Adipose tissue (tissue), 3 donors: ENCODE results near the gene SGPP1. TPM values are rescaled to one million over a fixed set of nuclear protein-coding genes. Genes with fewer than 3 reads are reported as not detected.
"Not testable (repeated sequence)": the region's sequence is repeated elsewhere in the genome, so short reads cannot be mapped to it uniquely, and the experiment has no call there.

Experiments used
- H3K27ac ChIP-seq: one replicate; pipeline ENCODE4 v1.5.1; 2013; ENCODE audit warnings: low read depth, low read length
- WGBS, 3 donors: extraction: QIAGEN DNeasy Blood & Tissue Kit; methylation state at CpG; one replicate each; pipeline ENCODE4 v1.1.7; 2013; 5-methylcytosine and 5-hydroxymethylcytosine counted together
- polyA plus RNA-seq, 3 donors: library from polyadenylated mRNA; stranded (reverse); fragments of 200-250 nt; gene quantifications; one replicate each; pipeline ENCODE4 v1.2.3, GENCODE V29; 2013
- donor health status: healthy with polysubstance abuse.
- donor health status: Bipolar disorder and iron deficiency.
- donor health status: healthy.

The SGPP1 gene
- polyA plus RNA-seq, 3 donors: 4.8 to 7.3 (median 7.0) TPM

DNA sequence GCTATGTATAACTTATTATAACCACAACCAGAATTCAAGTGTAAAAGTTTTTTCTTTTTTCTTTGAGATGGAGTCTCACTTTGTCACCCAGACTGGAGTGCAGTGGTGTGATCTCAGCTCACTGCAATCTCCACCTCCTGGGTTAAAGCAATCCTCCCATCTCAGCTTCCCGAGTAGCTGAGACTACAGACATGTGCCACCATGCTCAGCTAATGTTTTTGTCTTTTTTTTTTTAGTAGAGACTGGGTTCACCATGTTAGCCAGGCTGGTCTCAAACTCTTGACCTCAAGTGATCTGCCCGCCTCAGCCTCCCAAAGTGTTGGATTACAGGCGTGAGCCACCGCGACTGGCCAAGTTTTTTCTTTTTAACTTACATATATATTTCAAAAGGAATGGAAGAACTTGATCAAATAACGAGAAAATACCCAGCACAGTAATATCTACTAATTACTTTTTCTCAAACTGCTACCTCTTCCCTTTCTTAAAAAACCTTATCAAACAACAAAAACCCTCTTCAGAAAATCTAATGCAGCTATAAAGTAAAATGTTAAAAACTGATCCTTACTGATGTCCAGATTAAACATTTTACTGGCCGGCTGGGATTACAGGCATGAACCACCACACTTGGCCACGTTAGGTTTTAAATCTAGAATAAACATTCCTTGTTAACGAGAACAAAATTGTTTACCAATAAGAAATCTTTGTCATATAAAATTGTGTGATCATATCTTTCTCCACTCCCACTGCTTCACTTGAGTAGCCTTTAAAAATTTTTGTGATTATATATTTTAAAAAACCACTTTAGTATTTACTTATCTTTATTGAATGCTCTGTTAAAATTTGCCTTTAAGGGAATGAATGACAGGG is 44.9 kb downstream of the SGPP1 start:
- 84 to 94% (median 92%) methylated on average over 9 of the region's 9 CpGs for WGBS, 3 donors

DNA sequence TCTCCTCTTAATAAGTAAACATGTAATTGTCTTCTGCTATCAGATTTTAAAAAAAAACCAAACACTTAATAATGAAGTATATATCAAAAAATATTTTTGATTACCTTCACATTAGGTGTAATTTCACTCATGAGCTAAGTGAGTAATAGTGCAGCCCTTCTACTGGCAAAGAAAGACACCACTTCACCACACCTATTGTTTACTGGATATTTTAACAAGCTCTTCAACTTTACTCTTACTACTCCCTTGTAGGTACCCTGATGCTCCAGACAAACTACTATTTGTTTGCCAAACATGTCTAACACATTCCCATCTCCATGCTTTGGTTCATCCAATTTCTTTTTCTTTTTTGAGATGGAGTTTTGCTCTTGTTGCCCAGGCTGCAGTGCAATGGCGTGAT is 49.3 kb downstream of the SGPP1 start:
- H3K27ac ChIP-seq: no peak overlapping the region
- WGBS, 3 donors: 94 to 100% (median 100%) methylated on average over 1 of the region's 1 CpG

More for the DNA sequence above, 44.9 kb downstream of the SGPP1 start:
- H3K27ac ChIP-seq: no peak overlapping the region

DNA sequence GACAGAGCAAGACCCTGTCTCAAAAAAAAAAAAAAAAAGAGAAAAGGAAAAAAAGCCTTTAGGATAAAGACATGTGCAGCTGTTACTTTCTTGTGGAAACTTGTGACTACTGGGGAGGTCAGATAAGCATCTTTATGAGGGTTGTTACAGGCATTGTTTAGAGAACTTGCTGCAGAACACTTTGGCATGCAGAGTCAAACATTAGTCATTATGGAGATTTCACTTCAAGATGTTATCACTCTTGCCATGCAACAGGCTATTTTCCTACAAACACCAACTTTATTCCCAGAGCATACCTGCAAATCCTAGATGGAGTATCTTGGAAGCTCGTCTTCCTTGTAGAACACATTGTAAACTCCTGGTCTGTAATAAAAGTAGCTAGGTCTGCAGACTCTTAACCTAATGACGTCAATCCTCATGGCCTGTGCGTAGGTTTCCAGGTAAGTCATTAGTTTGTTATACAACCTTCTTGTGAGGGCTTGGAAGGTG is 49.9 kb downstream of the SGPP1 start:
- 74 to 86% (median 86%) methylated on average over 3 of the region's 3 CpGs for WGBS, 3 donors

DNA sequence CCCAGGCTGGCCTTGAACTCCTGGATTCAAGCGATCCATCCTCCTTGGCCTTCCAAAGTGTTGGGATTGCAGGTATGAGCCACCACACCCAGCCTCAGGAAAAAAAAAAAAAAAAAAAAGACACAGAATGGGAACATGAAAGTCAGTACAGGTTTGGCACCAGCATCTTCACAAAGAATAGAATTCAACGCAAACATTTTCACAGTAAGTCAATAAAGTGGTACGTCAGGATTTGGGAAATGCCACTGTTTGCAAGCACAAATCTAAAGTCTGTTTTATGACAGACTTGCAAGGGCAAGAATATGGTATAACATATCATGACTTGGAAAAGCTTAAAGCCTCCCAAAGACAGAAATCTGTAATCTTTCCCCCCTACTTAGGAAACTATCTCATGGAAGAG is 51.2 kb downstream of the SGPP1 start:
- no peak overlapping the region for H3K27ac ChIP-seq
- 95 to 99% (median 97%) methylated on average over 3 of the region's 3 CpGs for whole genome bisulfite sequencing, 3 donors

More for the DNA sequence above, 49.9 kb downstream of the SGPP1 start:
- no peak overlapping the region for H3K27ac ChIP-seq

DNA sequence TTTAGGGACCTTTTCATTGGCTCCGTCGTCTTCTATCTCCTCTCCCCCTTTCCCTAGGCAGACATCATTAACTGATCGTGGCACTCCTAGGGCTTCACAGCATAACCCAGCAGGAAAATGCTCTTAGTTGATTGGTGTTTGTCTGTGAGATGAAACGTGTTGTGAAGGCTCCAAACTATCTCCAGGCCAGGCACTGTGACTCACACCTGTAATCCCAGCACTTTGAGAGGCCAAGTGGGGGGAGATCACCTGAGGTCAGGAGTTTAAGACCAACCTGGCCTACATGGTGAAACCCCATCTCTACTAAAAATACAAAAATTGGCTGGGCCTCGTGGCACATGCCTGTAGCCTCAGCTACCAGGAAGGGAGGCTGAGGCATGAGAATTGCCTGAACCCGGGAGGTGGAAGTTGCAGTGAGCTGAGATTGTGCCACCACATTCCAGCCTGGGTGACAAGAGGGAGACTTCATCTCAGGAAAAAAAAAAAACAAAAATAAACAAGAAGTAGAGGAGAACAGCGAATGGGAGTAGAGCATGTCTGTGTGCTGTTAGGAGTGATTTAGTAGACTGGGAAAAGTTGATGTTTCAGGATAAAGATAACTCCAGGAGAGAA is 53.9 kb downstream of the SGPP1 start:
- 74 to 81% (median 81%) methylated on average over 7 of the region's 7 CpGs for WGBS, 3 donors
- H3K27ac ChIP-seq: no peak overlapping the region

DNA sequence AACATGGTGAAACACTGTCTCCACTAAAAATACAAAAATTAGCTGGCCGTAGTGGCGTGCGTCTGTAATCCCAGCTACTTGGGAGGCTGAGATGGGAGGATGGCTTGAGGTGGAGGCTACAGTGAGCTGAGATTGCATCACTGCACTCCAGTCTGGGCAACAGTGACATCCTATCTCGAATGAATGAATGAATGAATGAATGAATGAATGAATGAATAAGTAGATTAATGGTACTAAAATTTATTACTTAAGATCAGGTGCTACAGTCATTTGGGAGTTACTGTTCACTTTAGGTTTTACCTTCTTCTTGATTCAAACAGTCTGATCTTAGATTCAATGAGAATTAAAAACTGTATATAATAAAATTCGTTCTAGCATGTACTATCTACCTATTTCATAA is 54.6 kb downstream of the SGPP1 start:
- H3K27ac ChIP-seq: no peak overlapping the region
- 68 to 86% (median 85%) methylated on average over 5 of the region's 5 CpGs for WGBS, 3 donors

DNA sequence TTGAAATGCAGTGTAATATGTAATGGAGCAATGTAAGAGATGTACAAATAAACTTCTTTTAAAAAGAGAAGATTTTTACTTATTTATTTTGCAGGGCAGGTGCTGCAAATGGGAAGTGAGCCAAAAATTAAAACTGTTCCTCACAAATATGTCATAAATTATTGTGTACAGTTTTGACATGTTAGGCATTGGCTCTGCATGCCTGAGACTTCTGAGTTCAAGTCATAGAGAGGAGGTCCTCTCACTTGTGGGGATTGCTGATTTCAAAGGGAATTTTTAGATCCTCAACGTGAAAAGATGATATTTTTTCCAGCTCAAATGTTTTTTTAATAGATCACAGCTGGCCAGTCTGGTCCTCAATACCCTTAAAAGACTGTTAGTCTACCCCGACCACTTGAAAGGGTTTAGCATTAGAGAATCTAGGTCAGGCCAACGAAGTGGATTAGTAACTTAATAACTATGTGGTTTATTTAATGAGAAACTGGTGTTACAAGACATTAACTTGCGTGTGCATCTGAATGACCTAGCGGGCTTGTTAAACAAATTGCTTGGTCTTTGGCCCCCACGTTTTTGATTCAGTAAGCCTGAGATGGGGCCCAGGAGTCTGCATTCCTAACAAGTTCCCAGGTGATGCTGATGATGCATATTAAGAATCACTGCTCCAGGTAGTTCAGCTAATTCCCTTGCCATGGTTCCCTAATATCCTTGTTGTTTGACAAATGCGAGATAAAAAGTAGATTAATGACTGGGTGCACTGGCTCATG is 55.3 kb downstream of the SGPP1 start:
- no peak overlapping the region for H3K27ac ChIP-seq
- 34 to 75% (median 69%) methylated on average over 7 of the region's 7 CpGs for WGBS, 3 donors

DNA sequence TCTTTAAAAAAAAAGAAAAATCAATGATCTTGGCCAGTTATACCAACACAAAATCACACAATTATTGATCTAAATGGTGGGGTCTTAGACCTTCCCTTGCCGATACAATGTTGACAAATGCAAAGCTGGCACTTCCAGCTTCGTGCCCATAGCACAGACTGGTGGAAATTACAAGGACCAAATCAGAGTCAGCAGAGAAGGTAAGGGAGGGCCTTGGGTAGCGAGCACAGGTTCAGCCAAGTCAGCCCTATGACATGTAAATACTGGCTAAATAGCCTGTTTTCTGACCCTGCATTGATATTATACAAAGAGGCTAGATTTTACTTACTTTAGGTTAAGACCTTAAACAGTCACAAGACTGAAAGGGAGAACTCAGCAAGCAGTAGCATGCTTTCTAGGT is 55.9 kb downstream of the SGPP1 start:
- 22 to 91% (median 81%) methylated on average over 3 of the region's 3 CpGs for WGBS, 3 donors
- H3K27ac ChIP-seq: no peak overlapping the region

DNA sequence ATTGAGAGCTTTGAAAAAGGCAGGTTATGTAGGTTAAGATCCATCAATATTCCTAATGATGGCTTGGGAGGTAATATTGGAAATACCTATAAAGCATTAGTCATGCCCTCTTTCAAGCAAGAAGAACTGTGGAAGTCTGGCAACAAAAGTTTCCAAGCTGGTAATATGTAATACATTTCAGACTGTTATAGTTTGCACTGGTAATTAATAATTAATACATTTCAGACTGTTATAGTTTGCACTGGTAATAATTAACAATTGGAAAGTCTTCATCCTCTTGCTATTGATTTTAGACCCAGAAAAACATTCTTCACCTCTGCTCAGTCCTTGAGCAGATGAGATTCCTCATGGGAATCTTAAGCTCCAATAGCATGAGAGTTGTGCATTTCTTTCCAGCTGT is 57.2 kb downstream of the SGPP1 start:
- H3K27ac ChIP-seq: no peak overlapping the region

DNA sequence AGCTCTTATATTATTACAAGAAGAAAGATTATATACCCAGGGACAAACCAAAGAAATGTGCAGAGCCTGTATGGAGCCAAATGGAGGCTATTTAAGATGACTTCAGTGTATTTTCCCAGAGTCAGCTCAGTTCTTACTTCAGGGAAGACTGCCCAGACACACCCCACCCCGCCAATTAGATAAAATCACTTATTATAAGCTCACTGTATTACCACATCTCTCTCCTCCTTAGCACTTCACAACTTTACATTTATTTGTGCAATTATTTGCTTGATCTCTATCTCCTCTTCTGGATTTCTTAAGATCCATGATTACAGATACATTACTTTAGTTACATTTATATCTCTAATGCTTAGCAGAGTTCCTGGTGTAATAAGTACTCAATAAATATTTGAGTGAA is 61.5 kb downstream of the SGPP1 start:
- WGBS, 3 donors: 65 to 71% (median 68%) methylated on average over 1 of the region's 1 CpG
- no peak overlapping the region for H3K27ac ChIP-seq

DNA sequence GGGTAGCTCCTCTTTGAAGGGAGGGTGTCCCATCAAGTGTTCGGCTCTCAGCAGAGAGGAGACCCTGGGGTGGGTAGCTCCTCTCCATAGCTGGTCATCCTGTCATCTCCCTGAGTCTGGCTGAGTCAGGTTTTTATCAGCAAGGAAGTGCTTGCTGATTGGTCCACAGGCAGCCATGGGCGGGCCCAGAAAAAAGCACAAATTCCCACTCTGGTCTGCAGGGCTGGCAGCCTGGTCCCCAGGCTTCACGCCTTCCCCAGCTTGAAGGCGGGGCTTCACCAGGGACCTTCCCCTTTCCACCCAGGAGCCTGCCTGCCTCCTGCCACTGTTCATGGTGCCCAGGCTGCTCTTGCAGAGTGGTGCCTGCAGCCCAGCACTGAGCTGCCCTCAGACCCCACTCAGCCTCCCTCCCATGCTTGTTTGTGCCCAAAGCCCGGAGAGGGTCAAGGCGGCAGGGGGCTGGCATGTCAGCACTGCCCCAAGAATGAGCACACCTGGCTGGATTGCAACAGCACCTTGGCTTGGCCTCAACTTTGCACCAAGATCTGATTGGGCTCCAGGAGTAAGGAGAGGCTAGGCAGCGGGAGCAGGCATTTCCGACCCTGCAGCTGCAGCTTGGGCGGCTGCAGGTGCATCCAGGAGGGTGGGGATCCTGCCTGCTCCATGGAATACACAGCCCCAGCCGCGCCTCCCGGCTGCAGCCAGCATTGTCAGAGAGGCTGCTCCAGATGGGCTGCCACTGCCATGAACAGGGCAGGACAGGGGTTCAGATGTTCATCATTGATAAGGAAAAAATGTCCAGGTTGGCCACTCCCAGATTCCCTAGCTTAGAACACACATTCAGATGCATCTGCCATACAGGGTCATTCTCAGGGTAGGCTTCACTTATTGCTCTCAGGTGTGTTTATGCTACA is 64.2 kb downstream of the SGPP1 start:
- WGBS, 3 donors: 73 to 95% (median 94%) methylated on average over 12 of the region's 12 CpGs
- H3K27ac ChIP-seq: no peak overlapping the region

DNA sequence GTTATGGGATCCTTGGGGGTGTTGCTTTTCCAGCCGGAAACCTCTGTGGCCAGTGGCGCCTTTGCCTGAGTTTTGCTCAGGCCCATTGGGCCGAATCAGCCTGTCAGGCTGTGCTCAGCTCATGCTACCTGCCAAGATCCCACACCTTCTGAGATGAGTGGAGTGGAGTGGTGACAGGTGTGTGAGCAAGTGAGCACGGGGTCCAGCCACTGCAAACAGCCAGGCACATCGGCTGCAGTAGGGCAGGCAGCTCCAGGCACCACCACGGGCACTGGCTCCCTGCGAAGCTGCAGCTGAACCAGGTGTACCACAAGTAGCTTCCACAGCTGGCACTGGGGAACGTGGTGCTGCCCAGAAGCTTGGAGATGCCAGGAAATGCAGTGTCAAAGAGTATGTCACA is 65.1 kb downstream of the SGPP1 start:
- H3K27ac ChIP-seq: no peak overlapping the region
- 79 to 96% (median 93%) methylated on average over 8 of the region's 8 CpGs for WGBS, 3 donors

DNA sequence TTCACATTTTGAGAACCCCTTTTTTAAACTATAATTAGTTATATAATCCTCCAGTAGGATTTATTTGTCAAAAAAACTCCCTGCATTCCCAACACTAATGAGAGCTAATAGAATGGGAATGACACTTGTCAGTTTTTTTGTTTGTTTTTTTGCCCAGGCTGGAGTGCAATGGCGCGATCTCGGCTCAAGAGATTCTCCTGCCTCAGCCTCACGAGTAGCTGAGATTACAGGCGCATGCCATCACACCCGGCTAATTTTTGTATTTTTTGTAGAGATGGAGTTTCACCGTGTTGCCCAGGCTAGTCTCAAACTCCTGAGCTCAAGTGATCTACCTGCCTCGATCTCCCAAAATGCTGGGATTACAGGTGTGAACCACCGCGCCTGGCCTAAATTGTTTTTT is 66.0 kb downstream of the SGPP1 start:
- not testable (repeated sequence) for H3K27ac ChIP-seq
- 95 to 96% (median 95%) methylated on average over 10 of the region's 10 CpGs for WGBS, 3 donors

DNA sequence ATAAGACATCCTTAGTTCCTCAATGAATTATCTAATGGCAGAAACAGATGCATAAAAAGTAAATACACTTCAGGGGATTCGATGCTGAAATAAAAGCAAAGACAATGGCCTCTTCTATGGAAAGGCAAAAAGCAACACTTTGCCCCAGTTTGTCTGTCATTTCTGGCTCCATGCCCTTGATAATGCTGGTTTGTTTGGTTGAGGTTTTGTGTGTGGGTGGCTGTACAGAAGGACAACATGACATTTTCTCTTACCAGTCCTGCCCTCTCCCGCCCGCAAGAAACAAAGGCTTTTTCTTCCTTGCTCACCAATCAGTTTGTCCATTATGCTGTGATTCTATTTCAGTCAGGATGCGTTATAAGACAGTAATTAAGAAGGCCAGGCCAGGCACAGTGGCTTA is 68.1 kb downstream of the SGPP1 start:
- WGBS, 3 donors: 51 to 91% (median 82%) methylated on average over 4 of the region's 4 CpGs
- no peak overlapping the region for H3K27ac ChIP-seq

DNA sequence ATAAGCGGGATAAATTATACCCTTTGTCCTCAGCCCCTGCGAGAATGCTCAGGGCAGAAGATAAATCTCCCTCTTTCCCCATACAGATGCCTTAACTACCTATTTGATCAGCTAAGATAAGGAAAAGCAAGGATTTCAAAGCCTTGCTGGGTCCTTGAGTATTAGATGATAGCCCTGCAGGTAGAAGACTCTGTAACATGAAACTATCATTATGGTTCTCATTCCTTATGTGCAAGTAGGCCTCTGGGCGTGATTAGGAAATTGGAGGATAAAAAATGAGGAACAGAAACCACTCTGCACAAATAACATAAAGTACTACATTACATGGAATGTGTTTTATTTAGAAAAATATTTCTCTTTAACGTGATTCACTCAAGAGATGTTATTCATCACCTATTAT is 71.7 kb downstream of the SGPP1 start:
- H3K27ac ChIP-seq: no peak overlapping the region
- WGBS, 3 donors: 83 to 91% (median 91%) methylated on average over 4 of the region's 4 CpGs

DNA sequence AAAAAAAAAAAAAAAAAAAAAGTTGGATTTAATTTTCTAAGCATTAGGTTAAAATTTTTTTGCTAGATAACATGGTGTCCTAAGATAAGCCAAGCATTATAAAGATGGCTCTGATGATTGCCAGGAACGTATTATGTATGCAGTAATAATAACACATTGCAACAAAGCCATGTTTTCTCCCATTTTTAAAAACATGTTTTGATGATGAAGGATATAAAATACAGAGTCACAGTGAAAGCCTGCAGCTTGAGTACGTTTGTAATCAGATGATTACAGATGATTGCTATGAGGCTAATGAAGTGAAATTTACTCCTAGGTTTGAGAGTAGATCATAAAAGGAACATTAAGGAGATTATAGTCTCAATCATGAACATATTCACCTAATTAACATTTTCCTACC is 72.9 kb downstream of the SGPP1 start:
- no peak overlapping the region for H3K27ac ChIP-seq
- WGBS, 3 donors: 80 to 85% (median 81%) methylated on average over 2 of the region's 2 CpGs

DNA sequence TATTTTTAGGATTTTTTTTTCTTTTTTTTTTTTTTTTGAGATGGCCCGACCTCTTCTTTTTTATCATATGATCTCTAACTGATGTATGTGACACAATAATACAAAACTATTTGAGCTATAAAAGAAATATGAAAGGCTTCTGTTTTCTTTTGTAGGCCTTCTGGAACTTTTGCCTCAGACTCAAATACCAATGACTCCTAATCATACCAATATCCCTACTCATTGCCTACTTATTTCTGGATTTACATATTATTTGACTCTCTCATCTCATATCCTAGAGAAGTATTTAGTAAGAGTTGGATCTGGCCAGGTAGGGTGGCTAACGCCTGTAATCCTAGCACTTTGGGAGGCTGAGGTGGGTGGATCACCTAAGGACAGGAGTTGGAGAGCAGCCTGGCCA is 73.5 kb downstream of the SGPP1 start:
- H3K27ac ChIP-seq: no peak overlapping the region
- WGBS, 3 donors: 94 to 98% (median 96%) methylated on average over 2 of the region's 2 CpGs

DNA sequence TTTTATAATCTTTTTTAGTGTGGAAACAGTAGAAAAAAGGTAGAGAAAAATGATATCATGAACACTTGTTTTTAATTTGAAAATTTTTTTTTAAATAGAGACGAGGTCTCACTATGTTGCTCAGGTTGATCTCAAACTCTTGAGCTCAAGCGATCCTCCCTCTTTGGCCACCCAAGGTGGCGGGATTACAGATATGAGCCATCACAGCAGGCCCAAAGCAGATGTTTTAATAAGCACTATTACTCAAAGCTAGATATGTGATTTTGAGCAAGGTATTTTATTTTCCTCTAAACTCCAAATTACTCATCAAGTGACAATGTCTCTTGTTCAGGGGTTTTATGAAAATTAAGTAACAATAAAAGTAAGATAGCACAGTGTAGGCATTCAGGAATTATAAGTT is 75.5 kb downstream of the SGPP1 start:
- H3K27ac ChIP-seq: no peak overlapping the region
- WGBS, 3 donors: 93 to 97% (median 96%) methylated on average over 3 of the region's 3 CpGs
